Ammon's horn (tissue), 1 donor: Measurements from ENCODE around the gene UHMK1.
A peak's percentile ranks its signal among the peaks of the same experiment; 100 is the strongest.

ENCODE experiments used
- DNase-seq: peaks from one replicate; pipeline ENCODE4 v3.0.0-alpha.2; 2016; ENCODE audit warnings: low spot score

The UHMK1 gene

DNA sequence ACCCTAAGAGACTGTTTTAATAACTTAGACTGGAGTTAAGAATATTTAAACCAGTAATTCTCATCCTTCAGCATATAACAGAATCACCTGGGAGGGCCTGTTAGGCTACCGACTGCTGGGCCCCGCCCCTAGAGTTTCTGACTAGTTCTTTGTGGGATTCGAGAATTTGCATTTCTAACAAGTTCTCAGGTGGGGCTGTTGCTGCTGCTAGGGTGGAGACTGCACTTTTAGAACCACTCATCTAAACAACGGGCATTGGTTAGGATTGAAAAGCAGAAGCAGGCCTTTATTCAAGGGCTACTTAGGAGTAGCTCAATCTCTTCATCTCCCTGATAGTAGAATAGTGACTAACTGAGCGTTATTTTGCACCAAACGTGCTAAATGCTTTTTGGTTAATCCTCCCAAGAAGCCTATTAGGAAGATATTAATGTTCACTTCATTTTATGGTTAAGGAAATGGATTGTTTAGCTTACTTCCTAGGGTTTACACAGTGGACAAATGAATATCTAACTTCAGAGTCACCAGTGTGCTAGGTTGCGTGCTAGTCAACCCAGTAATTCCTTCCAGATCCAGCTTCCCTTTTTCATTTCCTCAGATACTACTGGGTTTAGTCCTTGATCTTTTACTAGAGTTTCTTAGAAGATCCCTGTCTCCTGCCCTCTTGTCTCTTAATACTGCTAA, 32.8 kb downstream of the UHMK1 start:
- peak; percentile 5 for DNase-seq

DNA sequence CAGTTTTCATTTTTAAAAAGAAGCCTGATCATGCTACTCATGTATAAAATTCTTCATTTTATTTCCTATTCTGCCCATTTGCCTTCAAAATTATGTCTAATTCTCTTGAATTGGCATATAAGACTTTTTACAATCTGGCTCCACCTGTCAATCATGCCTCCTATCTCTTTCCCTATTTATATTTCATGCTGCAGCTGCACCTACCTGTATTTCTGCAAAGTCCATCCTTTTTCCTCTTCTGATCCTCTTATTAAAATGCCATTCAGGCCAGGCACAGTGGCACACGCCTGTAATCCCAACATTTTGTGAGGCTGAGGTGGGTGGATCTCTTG, 33.3 kb downstream of the UHMK1 start:
- no peak for DNase-seq

DNA sequence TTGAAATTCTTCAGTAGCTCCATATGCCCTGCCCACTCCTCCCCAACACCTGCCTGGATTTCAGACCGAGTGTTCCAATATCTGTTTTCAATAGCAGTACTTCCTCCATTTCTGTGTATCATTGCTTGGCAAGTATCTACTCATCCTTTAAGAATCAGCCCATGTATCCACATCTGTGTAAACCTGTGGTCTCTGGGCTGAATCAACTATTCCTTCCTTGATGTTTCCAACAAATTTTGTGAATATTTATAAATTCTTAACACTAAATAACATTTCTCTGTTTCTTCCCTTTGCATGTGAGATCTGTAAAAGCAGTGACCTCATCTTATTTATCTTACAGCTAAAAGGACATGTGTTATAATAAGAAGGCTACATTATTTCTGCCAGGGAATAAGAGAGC, 37.9 kb downstream of the UHMK1 start:
- DNase-seq, result peak; percentile 9

DNA sequence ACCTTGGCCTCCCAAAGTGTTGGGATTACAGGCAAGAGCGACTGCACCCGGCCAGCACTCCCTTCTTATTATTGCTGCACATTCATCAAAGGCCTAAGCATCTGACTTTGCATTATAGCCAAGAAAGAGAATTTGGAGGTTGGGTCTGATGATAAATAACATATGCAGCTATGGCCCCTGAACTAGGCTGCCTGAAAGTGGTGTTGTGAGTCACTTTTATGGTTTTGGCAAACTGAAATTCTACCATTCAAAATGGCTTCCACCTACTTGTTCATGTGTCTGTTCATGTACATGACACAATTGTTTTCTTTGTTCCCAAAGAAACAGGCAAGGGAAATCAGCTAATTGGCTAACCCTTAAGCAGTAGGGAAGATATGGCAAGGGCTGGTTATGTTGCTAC, 38.9 kb downstream of the UHMK1 start:
- DNase-seq, result no peak

DNA sequence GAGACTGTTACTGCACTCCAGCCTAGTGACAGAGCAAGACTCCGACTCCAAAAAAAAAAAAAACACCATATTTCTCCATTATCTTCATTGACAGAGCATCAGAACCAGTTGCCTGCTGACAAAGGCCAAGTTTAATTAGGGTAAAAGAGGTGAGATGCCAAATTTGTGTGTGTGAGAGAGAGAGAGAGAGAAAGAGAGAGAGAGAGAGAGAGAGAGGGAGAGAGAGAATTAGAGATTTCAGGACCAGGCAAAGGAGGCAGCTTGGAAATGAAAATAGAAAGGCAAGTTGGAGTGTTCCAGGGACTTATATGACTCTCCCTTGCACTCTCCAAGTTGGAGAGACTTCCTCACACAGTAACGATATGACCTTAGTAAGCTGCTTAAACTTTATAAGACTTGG, 39.6 kb downstream of the UHMK1 start:
- DNase-seq, result no peak

DNA sequence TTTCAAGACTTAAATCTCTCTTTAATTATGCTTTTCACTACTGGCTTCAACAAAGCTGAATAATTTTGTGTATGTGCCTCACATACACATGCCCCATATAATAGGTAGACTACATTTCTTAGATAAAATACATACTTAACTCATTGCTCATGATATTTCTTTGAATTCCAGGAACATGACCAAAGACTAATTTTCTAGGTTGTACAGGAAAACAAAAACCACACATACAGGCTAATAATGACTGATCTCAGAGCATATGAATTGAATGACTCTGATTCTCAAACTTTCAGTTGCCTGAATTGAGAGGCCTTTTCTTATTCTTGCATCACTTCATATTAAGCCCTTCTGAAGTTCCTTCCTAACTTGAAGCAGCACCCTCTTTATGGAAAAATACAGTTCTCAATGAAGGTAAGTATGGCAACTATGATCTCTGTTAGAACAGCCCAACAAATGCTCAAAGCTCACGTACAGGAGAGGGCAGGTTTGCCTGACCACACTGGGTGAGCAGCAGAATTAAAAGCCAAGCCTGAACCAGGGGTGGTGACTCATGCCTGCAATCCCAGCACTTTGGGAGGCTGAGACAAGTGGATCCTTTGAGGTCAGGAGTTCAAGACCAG, 41.3 kb downstream of the UHMK1 start:
- DNase-seq, result no peak

DNA sequence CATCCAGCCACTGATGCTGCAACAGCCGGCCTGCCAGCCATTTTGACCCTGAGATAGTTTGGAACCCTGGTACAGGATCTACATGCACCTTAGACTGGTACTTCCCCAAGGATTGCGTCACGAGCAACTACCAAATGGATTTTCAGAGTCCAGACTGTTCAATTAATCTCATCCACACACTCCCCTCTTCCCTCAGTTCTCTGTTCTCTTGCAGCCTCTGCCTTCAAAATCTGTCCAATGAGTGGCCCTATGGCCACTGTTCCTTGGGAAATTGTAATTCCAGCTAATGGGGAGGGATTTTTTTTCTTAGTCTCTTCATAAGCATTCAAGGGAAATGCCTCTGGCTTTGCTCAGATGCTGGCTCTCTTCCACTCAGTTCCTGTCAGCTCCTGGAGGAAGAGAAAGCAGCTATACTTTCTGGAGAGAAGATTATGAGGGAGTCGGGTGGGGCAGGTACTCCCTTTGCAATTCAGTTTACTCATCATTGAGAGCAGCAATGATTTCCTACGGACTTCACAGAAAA, 44.1 kb downstream of the UHMK1 start:
- DNase-seq, result no peak

DNA sequence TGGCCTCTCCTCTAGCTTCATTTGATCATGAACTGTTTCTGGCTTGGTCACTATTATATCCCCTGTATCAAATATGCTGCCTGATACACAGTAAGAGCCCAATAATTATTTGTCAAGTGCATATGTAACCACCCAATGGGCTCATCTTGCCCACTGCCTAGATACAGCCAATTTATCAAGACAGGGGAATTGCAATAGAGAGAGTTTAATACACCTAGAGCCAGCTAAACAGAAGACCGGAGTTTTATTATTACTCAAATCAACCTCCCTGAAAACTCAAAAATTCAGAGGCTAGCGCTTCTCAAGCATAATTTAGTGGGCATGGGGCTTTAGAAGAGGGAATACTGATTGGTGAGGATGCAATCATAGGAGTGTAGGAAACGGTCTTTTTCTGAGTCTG, 45.6 kb downstream of the UHMK1 start:
- DNase-seq, result no peak

DNA sequence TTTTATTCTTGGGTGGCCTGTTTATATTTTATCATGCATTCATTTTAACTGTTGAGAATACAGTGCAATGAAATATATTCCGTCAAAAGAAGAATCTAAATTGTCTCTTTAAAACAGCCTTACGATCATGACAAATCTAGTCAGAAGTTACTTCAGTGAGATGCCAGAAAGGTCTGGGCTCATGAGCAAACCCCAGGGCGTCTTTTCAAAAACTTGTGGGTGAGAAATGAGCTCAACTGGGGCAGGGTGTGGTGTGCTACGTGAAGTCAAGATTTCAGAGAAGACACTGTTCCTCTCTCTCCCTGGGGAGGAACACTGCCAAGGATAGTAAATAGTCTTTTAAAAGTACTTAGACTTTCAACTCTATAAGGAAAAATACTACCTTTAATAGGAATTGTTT, 50.6 kb downstream of the UHMK1 start:
- DNase-seq, result no peak

DNA sequence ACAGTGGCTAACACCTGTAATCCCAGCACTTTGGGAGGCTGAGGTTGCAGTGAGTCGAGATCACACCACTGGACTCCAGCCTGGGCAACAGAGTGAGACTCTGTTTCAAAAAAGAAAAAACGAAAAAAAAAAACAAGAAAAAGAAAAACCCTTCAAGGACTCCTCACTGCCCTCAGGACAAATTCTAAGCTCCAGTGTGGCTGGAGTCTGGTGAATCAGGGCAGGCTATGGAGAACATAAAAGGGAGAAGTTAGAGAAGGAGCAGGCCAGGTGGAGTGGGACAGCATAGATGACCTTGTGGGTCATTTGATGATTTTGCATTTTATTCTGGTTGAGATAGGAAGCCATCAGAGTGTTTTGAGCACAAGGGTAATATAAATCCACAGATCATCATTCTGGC, 51.4 kb downstream of the UHMK1 start:
- DNase-seq, result no peak

DNA sequence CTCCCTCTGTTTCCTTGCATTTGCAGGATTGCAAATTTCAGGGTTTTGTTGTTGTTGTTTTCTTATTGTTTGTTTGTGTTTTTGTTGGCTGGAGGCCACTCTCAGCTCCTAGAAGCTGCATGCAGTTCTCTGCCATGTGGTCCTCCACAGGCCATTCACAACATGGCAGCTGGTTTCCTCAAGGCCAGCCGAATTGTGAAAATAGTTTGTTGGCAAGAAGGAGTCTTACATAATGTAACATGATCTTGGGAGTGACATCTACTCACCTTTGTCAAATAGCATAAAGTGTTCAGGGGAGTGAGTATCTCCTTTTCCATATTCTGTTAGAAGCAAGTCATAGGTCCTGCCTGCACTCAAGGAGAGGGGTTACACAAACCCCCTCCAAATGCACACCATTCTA, 53.3 kb downstream of the UHMK1 start:
- DNase-seq, result no peak

DNA sequence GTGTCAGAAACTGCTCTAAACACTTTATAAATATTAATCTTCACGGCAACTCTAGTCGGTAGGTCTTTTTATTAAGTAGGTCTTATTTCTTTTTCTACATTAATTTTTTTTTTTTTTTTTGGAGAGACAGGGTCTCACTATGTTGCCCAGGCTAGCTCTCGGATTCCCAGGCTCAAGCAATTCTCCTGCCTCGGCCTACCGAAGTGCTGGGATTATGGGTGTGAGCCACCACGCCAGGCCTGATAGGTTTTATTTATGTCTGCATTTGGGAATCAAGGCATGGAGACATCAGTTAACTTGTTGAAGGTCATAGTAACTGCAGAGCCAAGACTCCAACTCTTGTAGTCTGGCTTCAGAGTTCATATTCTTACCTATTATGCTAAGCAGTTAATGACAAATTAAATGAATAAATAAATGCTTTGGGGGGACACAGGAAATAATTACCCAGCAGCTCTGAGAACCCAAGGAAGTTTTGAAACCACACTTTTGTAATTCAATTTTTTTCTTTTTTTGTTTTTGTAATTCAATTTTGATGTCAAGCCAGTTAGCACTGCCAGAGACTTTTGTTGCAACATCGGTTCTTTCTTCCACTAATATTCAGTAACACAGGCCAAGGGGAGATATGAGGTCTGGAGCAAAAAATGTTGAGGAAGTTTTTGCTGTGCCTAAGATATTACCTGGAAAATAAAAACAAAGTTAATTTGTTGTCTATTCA, 54.5 kb downstream of the UHMK1 start:
- no peak for DNase-seq

DNA sequence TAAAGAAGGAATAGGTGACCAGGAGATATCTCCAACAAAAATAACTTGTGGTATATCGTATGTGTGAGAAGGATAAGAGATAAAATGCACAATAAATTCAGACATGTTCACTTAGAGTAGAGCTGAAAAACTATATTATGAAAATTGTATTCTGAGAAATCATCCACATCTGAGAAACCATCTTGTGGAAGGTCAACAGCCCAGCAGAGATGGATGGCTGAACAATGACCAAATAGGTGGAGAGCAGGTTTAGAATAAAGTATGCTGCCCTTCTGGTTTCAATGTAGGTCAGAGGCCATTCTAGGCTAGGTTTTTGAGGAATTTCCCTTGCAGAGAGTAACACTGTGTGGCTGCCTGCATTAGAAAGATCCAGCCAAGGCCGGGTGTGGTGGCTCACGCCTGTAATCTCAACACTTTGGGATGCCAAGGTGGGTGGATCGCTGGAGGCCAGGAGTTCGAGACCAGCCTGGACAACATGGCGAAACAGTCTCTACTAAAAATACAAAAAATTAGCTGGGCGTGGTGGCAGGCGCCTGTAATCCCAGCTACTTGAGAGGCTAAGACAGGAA, 55.1 kb downstream of the UHMK1 start:
- no peak for DNase-seq

DNA sequence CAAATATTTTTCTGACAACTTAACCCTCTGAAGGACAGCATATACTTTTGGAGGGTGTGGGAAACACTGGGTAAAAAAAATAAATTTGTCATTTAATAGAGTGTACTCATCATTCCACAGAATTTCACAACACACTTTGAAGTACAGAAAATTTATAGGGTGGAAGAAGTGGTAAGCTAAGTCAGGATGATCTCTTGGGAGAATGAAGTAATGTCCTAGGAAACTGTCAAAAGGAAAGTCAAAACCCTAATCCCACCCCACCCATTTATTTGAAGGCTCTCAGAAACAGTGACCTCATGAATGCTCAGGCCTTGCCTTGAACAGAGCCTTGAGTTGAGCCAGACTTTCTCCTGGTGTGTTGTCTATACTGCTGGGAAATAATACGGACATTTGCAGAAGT, 56.6 kb downstream of the UHMK1 start:
- no peak for DNase-seq

DNA sequence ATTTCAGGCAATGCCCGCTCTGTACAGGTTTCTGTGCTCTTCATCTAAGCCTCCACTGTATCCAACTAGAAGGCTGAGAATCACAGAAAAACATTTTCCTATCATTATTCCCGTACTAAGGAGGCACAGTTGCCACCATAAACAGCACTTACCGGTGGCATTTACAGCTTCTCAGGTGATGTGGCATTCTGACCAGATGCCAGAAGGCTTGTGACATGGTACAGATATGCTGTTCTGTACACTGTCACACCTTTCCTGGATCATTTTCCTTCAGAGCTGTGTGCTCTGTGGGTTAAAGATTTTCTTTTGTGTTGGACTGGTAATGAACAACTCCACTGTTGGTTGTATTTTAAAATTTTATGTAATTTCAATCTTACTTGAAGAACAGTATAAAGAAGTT, 59.9 kb downstream of the UHMK1 start:
- DNase-seq, result no peak

DNA sequence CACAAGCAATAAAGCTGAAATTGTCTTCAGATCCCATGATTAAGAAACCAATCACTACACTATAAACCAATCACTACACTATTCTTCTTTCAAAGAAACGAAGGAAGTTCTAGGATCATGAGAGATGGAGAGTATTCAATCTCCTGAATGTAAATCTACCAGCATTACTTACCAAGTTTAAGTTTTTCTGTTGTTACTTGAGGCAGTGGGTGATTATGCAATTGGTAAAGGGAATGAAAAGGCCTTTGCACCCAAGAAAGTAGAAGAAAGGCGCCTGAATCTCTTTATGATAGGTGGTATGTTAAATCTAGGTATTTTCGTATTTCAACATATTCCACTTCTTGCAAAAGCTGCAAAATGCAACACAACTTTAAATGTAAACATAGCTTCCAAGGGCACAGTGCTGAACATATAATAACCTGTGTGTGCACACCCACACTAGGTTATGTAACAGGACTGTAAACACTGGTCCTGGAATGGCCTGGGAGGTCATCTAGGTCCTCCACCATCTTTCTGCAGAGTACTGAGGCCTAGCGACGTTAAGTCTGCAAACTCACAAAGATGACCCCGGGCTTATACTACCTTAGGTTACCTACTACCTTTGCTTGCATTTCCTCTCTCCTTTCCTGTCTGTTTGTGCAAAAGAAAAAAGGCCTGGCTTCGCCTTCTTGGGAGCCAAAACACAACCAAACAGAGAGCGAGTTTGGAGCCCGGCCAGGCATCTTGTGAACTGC, 62.9 kb downstream of the UHMK1 start:
- no peak for DNase-seq

DNA sequence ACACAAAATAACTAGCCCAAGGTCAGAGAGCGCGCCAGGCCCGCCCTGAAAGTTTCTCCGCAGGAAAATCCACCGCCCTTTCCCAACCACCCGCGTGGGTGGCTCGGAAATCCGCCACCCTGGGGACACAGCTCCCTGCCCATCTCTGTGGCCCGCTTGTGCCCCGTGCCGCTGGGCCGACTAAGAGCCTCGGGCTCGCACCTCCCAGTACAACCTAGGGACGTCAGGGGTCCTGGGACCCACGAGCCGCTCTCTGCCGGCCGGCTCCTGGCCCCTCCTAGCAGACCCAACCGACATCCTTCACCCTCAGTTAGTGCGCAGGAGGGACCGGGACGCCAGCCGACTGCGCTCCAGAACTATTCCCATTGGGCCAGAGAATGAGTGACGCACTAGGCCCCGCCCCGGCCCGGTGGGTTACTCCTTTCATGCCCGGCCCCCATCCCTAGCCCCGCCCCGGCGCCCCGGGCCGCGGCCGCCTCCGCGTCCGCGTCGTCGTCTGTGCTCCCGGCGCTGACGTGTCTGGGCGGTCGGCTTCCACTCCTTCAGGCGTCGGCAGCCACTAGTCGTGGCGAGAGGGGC, 63.5 kb downstream of the UHMK1 start:
- peak; percentile 98 for DNase-seq

DNA sequence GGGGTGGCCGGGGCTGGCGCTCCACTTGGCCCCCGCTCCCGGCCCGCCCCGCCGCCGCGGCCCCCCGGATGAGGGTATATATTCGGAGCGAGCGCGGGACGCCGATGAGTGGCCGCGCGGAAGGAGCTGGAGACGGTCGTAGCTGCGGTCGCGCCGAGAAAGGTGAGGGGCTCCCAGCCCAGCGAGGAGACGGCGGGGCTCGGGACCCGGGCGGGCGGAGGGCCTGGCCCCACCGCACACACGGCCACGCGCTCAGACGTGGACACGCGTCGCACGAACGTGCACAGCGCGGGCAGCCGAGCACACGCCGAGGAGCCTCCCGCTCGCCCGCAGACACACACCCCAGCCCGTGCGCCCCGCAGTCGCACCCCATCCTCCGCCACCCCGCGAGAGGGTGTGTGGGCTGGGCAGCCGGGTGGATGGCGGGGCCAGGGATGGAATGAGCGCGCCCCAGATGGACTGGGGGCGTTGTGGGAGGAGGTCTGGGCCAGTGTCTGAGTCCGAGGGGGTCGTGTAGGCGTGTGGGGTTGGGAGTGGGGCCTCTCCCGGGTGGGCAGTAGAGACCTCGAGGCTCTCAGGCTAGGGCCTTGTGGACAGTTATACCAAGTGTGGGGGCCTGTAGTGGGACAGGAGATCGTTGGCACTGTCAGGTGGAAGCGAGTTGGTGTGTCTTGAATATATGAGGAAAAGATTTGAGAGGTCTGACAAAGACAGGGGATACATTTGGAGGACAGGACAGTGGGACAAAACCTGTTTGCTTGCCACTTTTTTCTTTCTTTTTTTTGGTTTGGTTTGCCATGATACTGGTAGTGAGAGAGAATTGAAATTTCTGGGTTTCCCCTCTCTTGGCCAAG, 64.2 kb downstream of the UHMK1 start, which contains the start of gene UAP1:
TSS of gene UAP1 (plus strand) at position 107 of the 854 bp plus-strand sequence. CDS start 4,347 bp downstream, outside the sequence.
- no peak for DNase-seq

DNA sequence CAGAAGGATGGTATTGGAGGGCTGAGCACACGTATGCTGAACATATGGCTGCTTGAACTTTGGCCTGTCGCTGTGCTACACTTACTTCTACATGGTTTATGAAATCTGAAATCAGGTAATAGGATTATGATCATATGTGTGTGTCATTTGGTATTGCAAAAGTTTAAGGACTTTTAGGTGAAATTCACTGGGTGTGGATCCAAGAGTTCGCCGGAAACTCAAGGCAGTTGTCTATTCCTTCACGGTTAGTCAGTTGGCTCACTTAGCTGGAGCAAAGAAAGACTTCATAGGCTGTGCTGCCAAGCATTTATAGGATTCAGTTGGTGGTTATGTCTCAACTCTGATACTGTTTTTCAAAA, 64.8 kb downstream of the UHMK1 start:
- peak; percentile 7 for DNase-seq

DNA sequence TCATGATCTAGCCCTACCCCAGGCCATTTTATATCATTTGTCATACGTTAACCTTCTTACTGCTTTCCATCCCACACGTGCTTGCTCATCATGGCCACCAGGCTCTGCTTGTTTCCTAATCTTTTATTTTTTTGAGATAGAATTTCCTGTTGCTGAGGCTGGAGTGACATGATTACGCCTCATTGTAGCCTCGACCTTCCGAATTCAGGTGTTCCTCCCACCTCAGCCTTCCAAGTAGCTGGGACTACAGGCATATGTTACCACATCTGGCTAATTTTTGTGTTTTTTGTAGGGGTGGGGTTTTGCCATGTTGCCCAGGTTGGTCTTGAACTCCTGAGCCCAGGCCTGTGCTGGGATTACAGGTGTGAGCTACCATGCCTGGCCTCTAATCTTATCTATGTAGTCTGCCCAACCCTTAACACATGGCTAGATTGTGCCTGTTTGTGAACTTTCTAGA, 67.2 kb downstream of the UHMK1 start:
- DNase-seq, result no peak

DNA sequence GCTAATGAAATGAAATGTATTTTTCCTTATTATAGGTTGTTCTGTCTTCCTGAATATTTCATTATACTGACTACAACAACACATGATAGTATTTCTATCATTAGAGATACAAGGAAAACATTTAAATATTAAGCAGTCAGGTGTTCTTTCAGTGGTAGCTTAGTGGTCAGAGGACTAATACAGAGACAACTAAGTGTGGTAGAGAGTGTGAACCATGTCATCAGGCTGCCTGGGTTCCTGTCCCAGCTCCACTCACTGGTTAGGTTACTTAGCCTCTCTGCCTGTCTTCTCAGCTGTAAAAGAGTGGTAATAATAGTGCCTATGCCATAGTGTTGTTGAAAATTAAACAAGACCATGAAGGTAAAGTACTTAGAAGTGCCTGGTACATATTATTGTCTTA, 67.8 kb downstream of the UHMK1 start:
- DNase-seq, result no peak
